Type B pancreatic cell (in vitro differentiated cells): ENCODE data around the gene CLGN. TPM values are rescaled to one million over a fixed set of nuclear protein-coding genes. Genes with fewer than 3 reads are reported as not detected.

Source experiments
- DNase-seq: peaks from one replicate; pipeline ENCODE4 v3.0.0; 2021; ENCODE audit warnings: mixed read lengths; ENCODE audit not compliant: unreplicated experiment; ENCODE audit errors: extremely low spot score
- H3K27ac Mint-ChIP-seq: 2 replicates; pipeline ENCODE4 v1.8.0; 2021; ENCODE audit warnings: mild to moderate bottlenecking, mixed read lengths
- H3K27me3 Mint-ChIP-seq: 2 replicates; pipeline ENCODE4 v1.8.0; 2021; ENCODE audit warnings: mixed read lengths
- H3K36me3 Mint-ChIP-seq: 2 replicates; pipeline ENCODE4 v1.8.0; 2021; ENCODE audit warnings: mixed read lengths
- H3K4me1 Mint-ChIP-seq: one replicate; pipeline ENCODE4 v1.8.0; 2021; ENCODE audit warnings: mixed read lengths; ENCODE audit not compliant: unreplicated experiment
- H3K4me3 Mint-ChIP-seq: 2 replicates; pipeline ENCODE4 v1.8.0; 2021; ENCODE audit warnings: mild to moderate bottlenecking, mixed read lengths
- H3K9me3 Mint-ChIP-seq: 2 replicates; pipeline ENCODE4 v1.8.0; 2021; ENCODE audit warnings: mixed read lengths
- CTCF ChIP-seq: fragments of 200-600 bp; sonication (generic); conservative IDR thresholded peaks from 2 replicates; pipeline ENCODE4 v1.5.0; 2021; ENCODE audit warnings: antibody characterized with exemption, mild to moderate bottlenecking
- total RNA-seq: library from RNA; stranded (reverse); gene quantifications from 2 replicates; pipeline ENCODE4 v1.2.1, GENCODE V29; 2021; ENCODE audit warnings: low replicate concordance

CLGN gene
- total RNA-seq, 1 donor from 2014 or later: 6.4 TPM

GRCh38 chr4:140355288-140355687 is 72.2 kb downstream of the CLGN start:
- TF ChIP-seq CTCF: no peak
- no peaks in the 10 kb centered on the region for H3K4me1 Mint-ChIP-seq
- H3K36me3 Mint-ChIP-seq: no peaks in the 10 kb centered on the region
- H3K27me3 Mint-ChIP-seq: peaks cover 4% of the 10 kb centered on the region
- no peaks in the 10 kb centered on the region for H3K9me3 Mint-ChIP-seq
- no peak for DNase-seq
- no peak overlapping the region for H3K27ac Mint-ChIP-seq
- H3K4me3 Mint-ChIP-seq: no peak overlapping the region

DNA sequence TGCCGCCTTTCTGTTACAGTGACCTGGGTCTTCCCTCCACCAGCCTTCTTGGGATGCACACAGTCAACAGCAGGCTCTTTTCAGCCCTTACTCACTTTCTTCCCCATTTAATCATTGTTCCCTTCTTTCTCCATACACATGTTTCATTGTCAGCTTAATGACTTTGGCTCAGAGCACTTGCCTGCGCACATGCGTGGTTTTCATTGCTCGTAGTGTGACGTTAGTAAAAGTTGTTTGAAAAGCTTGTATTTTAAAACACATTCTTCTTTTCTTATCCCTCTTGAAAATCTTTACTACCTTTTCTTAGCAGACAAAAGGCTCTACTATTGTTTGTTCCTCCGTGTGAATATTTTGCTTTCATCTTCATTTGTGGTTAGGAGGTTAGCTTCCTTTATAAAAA is 73.7 kb downstream of the CLGN start:
- Mint-ChIP-seq H3K4me3 (no peak overlapping the region), H3K27ac (no peak overlapping the region), H3K27me3 (peaks cover 8% of the 10 kb centered on the region), H3K9me3 (no peaks in the 10 kb centered on the region), H3K36me3 (no peaks in the 10 kb centered on the region), H3K4me1 (peaks cover 9% of the 10 kb centered on the region)
- TF ChIP-seq CTCF: no peak
- no peak for DNase-seq

DNA sequence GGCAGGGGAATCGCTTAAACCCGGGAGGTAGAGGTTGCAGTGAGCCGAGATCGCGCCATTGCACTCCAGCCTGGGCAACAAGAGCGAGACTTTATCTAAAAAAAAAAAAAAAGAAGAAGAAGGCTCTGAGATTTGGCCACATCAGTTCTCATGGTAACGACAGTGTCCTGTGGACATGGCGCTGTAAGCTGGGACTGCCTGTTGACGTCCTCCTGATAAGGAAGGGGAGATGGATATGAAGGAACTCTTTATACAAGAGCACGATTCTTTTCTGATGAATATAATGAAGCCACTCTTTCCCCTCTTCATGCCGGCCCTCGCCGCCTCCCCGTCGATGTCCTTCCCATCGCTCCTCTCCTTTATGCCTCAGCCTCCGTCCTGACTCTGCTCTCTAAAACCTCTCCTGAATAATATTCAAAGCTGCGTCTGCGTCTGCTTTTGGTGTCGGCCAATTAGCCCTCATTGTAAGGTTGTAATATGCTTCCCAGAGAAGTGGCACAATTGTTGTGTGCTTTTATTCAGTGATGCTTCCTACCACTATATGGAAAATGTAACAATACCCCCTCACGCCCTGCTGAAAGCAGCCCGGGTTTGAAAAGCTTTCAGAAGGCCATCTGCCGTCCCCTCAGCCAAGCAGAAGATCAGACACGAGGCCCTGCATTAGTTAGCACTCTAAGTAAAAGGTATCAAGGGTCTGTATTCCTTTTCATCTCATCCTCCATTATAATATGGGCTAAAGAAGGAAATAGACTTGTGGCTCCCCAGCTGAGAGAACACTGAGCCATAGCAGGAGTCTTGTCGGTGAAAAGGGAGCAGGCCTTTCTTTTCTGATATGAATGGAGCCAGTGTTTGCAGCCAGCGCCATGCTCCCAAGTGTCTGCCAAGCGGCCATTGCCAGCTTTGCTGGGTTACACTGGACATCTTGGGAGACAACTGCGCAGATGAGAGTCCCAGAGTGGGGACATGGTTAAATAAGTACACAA is 76.1 kb downstream of the CLGN start:
- TF ChIP-seq CTCF: no peak
- Mint-ChIP-seq H3K4me1 (peaks cover 9% of the 10 kb centered on the region), H3K27me3 (peaks cover 7% of the 10 kb centered on the region), H3K36me3 (no peaks in the 10 kb centered on the region), H3K27ac (peak overlapping the region; percentile 27), H3K4me3 (no peak overlapping the region), H3K9me3 (no peaks in the 10 kb centered on the region)
- DNase-seq: no peak

GRCh38 chr4:140349816-140350215 is 77.6 kb downstream of the CLGN start:
- H3K4me1 Mint-ChIP-seq: peaks cover 9% of the 10 kb centered on the region
- no peak for DNase-seq
- no peaks in the 10 kb centered on the region for H3K9me3 Mint-ChIP-seq
- peaks cover 4% of the 10 kb centered on the region for H3K27me3 Mint-ChIP-seq
- H3K27ac Mint-ChIP-seq: no peak overlapping the region
- no peak overlapping the region for H3K4me3 Mint-ChIP-seq
- no peak for TF ChIP-seq CTCF
- no peaks in the 10 kb centered on the region for H3K36me3 Mint-ChIP-seq

DNA sequence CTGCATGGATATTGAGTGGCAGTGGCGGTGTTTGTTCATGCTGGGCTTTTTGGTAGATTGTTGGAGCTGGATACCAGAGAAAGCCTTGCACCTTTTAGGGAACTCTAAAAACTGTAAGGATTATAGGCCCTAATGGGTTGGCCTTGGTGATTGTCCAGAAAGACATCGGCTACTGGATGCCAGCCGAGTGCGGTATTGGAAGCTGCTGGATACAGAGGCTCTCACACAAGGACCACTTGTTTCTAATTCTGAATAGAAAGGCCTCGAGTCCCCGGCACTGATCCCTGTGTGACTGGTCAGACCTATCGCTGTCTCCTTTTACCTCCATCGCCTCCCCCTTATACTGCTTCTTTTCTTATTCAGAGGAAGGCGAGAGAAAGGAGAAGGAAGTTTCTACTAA is 81.3 kb downstream of the CLGN start:
- Mint-ChIP-seq H3K4me1 (peaks cover 20% of the 10 kb centered on the region), H3K9me3 (no peaks in the 10 kb centered on the region), H3K27ac (no peak overlapping the region), H3K4me3 (no peak overlapping the region), H3K36me3 (no peaks in the 10 kb centered on the region), H3K27me3 (peaks cover 4% of the 10 kb centered on the region)
- no peak for TF ChIP-seq CTCF
- no peak for DNase-seq
